OCI-M1 (cell line): ENCODE results near the gene CNPY1.

ENCODE experiments used
- DNase-seq: peaks from one replicate; lab custom pipeline; 2025; lab: John Stamatoyannopoulos, UW

The CNPY1 gene

DNA sequence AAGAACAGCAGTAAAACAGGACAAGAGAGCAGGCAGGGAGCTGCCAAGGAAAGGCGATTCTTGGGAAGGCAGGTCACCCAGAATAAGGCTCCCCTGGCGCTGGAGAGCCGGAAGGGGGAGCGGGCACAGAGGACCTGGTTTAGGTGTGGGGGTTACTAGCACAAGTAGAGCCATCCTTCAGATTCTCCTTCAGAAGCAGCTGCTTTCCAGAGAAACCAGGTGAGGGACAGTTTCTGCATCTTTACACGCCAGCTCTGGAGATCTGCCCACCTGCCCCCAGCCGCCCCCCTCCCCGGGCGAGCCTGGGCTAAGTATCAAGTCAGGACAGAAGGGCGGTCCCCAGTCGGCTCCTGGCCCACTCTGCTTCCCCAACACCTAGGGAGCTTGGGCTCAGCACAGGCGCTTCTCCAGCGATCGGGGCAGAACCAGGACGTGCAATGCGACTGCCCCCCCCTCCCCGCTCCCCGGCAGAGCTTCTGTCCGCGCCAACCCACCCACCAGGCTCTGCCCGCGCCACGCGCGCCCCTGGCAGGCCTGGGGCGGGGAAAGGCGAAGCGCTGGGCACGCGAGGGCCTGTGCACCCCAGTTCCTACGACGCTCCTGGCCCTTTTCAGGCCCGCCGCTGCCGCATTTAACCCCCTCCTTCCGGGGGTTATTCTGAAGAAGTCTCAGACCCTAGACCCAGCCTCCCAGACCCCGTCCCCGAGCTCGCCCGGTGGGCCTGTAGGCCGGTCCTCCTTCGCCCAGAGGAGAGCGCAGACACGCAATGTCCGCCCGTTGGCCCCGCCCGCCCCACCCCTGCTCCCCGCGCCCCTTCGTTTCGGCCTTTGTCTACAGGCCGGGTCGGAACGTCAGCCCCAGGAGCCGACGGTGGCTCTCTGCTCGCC is 92.8 kb downstream of the CNPY1 start:
- DNase-seq = no peak

DNA sequence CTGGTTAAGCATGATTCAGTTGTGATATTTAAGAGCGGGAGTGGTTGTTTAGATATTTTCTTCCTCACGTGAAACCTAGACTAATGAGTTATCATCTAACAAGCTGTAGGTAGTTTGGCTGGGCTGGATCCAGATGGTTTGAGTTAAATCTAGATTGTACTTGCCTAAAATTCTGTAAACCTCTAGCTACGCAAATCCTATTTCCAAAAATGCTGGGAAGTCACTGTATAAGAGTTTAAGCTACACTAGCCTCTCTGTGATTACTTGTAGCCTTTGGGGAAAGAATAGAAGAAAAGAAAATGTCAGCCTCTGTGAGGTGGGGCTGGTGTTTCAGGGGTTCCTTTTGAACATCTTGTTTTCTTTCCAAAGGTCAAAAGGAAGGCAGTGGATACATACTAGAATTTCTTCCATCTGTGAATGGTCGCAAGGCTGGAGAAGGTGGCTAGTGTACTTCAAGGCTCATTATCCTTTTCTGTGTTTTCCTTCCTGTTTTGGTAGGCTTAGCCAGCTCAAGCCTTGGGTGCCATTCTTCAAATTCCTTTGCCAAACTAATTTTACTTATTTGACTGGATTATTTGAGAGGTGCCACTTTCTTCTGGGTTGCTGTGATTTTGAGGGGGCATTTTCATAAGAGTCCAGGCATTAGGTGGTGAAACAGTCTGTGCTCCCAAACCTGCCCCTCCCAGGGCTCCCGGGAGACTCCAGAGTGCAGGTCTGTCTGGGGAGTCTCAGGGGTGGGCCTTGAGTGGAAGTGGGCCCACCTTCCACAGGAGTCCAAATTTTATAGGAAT is 93.7 kb downstream of the CNPY1 start:
- no peak for DNase-seq

DNA sequence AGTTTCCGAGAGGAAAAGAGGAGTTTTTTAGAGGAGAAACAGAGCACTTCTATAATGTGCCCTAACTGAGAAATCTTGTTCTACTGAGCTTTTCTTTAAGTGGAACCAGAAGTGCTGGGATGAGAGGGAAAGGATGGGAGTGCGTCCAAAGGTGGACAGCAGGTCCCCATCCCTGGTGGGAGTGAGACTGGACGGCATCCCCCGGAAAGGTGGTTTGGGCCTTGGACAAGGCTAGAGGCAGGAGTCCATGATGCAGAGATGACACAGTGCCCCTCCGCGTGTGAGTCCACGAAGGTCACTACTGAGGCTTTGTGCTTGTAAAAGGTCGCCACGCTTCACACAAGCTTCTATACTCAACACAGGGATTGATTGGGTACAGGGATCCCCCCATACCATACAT is 94.5 kb downstream of the CNPY1 start:
- no peak for DNase-seq
